RWPE2 (cell line): Measurements from ENCODE around the gene MRGPRD.

ENCODE experiments used
- ATAC-seq: fragments of 200-7000 bp; cut with Tn5 transposase; 3 replicates; pipeline ENCODE4 v1.9.1; 2021; ENCODE audit warnings: low read depth
- DNase-seq: peaks from one replicate; pipeline ENCODE4 v3.0.0-alpha.2; 2020; ENCODE audit warnings: low spot score
- H3K27ac ChIP-seq: fragments of 450-650 bp; 2 replicates; pipeline ENCODE4 v1.5.1; 2017; ENCODE audit warnings: mild to moderate bottlenecking; ENCODE audit not compliant: poor library complexity, severe bottlenecking
- H3K27me3 ChIP-seq: fragments of 250-450 bp; sonication (Bioruptor Pico); 2 replicates; pipeline ENCODE4 v1.5.1; 2021; ENCODE audit warnings: mild to moderate bottlenecking, moderate library complexity; ENCODE audit not compliant: insufficient read depth, poor library complexity, severe bottlenecking
- H3K36me3 ChIP-seq: fragments of 250-450 bp; sonication (Bioruptor Pico); 2 replicates; pipeline ENCODE4 v1.5.1; 2020; ENCODE audit warnings: low read depth, mild to moderate bottlenecking, moderate library complexity
- H3K4me1 ChIP-seq: fragments of 250-450 bp; sonication (Bioruptor Pico); 2 replicates; pipeline ENCODE4 v1.5.1; 2021; ENCODE audit warnings: mild to moderate bottlenecking, moderate library complexity; ENCODE audit not compliant: insufficient read depth, poor library complexity, severe bottlenecking
- H3K4me3 ChIP-seq: fragments of 250-450 bp; sonication (Bioruptor Pico); 2 replicates; pipeline ENCODE4 v1.5.1; 2021; ENCODE audit warnings: mild to moderate bottlenecking, moderate library complexity; ENCODE audit not compliant: severe bottlenecking
- H3K9me3 ChIP-seq: fragments of 250-450 bp; sonication (Bioruptor Pico); 2 replicates; pipeline ENCODE4 v1.5.1; 2021; ENCODE audit warnings: mild to moderate bottlenecking, moderate library complexity; ENCODE audit not compliant: severe bottlenecking
- TF ChIP-seq, protein P1 (sequence below): fragments of 450-650 bp; IDR thresholded peaks from one replicate; pipeline ENCODE4 v1.5.1; 2017; ENCODE audit warnings: mild to moderate bottlenecking, moderate library complexity; ENCODE audit not compliant: poor library complexity, severe bottlenecking

The MRGPRD gene

GRCh38 chr11:68942095-68942620 lies 38.6 kb downstream of the MRGPRD start:
- ATAC-seq, result no peak
- H3K27me3 ChIP-seq, result no peaks in the 10 kb centered on the region
- TF ChIP-seq, protein P1, sequence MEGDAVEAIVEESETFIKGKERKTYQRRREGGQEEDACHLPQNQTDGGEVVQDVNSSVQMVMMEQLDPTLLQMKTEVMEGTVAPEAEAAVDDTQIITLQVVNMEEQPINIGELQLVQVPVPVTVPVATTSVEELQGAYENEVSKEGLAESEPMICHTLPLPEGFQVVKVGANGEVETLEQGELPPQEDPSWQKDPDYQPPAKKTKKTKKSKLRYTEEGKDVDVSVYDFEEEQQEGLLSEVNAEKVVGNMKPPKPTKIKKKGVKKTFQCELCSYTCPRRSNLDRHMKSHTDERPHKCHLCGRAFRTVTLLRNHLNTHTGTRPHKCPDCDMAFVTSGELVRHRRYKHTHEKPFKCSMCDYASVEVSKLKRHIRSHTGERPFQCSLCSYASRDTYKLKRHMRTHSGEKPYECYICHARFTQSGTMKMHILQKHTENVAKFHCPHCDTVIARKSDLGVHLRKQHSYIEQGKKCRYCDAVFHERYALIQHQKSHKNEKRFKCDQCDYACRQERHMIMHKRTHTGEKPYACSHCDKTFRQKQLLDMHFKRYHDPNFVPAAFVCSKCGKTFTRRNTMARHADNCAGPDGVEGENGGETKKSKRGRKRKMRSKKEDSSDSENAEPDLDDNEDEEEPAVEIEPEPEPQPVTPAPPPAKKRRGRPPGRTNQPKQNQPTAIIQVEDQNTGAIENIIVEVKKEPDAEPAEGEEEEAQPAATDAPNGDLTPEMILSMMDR, result no peak
- H3K4me3 ChIP-seq, result no peak overlapping the region
- no peaks in the 10 kb centered on the region for H3K4me1 ChIP-seq
- H3K36me3 ChIP-seq, result peaks cover 8% of the 10 kb centered on the region
- H3K9me3 ChIP-seq, result no peaks in the 10 kb centered on the region
- H3K27ac ChIP-seq, result no peak overlapping the region
- peak; percentile 60 for DNase-seq

DNA sequence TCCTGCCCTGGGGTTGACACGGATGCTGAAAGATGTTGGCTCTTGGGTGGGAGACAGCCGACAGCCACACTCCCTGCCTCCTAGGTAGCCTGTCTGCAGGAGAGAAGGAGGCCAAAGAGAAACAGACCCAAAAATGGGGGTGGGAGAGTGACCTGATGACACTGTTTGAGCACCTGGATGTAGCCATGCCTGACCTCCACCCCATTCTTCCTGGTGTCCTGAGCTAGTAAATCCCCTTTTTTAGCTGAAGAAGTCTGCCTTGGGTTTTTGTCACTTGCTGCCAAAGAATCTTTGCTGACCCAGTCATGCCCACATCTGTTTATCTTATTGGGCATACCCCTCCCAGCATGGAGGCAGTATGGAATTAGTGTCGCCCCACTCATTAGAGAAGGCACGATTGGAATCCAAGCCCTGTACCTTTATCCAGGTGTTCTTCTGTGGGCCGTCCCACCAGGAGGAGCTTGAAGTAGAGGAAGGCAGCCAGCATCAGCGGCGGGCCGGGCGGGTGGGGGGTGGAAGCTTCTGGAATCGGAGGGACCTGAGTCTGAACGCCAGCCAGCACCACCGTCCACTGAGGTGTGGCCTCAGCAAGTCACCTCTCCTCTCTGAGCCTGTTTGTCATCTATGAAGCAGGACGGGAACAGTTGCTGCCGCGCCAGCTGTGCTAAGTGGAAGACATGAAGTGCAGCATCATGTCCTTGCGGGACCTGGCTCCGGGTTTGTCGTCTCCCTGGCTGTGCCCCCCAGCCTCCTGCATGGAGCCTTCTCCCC lies 39.3 kb downstream of the MRGPRD start:
- H3K4me3 ChIP-seq, result no peak overlapping the region
- DNase-seq, result peak; percentile 47
- TF ChIP-seq, protein P1, result no peak

GRCh38 chr11:68940651-68941323 lies 40.0 kb downstream of the MRGPRD start:
- TF ChIP-seq, protein P1, result no peak
- no peak overlapping the region for H3K27ac ChIP-seq
- H3K4me1 ChIP-seq, result no peaks in the 10 kb centered on the region
- H3K36me3 ChIP-seq, result peaks cover 16% of the 10 kb centered on the region
- DNase-seq (peak; percentile 42), ATAC-seq (no peak)
- H3K9me3 ChIP-seq, result no peaks in the 10 kb centered on the region
- no peak overlapping the region for H3K4me3 ChIP-seq
- no peaks in the 10 kb centered on the region for H3K27me3 ChIP-seq

More for the DNA sequence above, 39.3 kb downstream of the MRGPRD start:
- Histone ChIP-seq H3K9me3 (no peaks in the 10 kb centered on the region), H3K4me1 (no peaks in the 10 kb centered on the region), H3K27ac (no peak overlapping the region), H3K36me3 (peaks cover 11% of the 10 kb centered on the region), H3K27me3 (no peaks in the 10 kb centered on the region)
- ATAC-seq, result no peak

DNA sequence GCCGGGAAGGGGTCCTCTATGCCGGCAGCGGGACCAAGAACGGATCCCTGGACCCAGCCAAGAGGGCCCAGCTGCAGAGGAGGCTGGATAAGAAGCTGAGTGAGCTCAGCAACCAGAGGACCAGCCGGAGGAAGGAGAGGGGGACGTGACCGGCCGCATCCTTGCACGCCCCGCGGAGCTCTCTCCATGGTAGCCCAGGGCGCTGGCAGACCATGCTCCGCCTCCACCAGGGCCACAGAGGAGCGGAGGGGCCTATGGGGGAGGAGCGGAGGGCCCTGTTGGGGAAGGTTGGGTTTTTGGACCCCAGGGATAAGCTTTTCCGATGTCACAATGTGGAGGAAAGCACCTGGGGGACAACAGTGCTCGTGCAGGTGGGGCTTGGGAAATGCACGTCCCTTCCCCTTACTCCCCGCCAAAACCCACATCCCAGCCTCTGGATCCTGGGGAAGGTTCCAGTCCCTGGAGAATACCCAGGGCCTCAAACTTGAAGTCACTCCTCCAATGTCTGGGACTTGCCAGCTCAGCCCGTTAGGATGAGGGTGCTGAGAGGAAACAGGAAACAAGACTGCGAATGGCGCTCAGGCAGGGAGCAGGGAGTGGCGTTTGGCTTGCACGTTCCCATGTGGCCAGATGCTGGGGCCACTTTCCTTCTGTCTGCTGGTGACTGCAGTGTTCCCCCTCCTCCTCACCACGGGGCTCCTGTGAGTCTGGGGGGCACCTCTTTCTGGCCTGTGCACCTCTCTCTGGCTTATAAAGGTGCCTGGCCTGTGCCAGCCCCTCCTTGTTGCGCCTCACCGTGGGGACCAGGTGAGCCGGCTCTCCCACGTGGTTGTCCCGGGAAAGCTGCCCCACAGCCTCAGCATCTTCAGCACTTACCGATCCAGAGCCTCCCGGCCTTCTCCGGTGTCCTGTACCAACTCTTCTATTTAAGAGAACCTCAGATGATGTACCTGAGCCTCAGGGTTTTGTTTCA lies 40.9 kb downstream of the MRGPRD start:
- no peaks in the 10 kb centered on the region for H3K9me3 ChIP-seq
- TF ChIP-seq, protein P1, result no peak
- H3K27me3 ChIP-seq, result no peaks in the 10 kb centered on the region
- peak; percentile 28 for DNase-seq
- no peak overlapping the region for H3K27ac ChIP-seq
- peaks cover 16% of the 10 kb centered on the region for H3K36me3 ChIP-seq
- no peaks in the 10 kb centered on the region for H3K4me1 ChIP-seq
- ATAC-seq, result no peak
- no peak overlapping the region for H3K4me3 ChIP-seq
